HL-60 (cell line): ENCODE data around the gene RNASE13.

Source experiments
- DNase-seq, 2 experiments: peaks; one replicate each; pipeline ENCODE4 v3.0.0-alpha.2; 2010 to 2020; ENCODE audit warnings: low read depth in 1 of 2, low spot score in 1 of 2
- H3K27ac ChIP-seq: fragments of 250-450 bp; sonication (Bioruptor Pico); replicated peaks from 2 replicates; pipeline ENCODE4 v1.5.1; 2020; ENCODE audit warnings: mild to moderate bottlenecking, moderate library complexity
- H3K27me3 ChIP-seq: fragments of 250-450 bp; sonication (Bioruptor Pico); 2 replicates; pipeline ENCODE4 v1.5.1; 2021; ENCODE audit warnings: mild to moderate bottlenecking, moderate library complexity; ENCODE audit not compliant: insufficient read depth, poor library complexity, severe bottlenecking
- H3K4me3 ChIP-seq: replicated peaks from 2 replicates; pipeline ENCODE4 v1.5.1; 2011; ENCODE audit warnings: mild to moderate bottlenecking, control low read depth, low read length; ENCODE audit not compliant: insufficient read depth
- GABPA ChIP-seq: IDR thresholded peaks from 2 replicates; pipeline ENCODE4 v1.6.1; 2012; ENCODE audit warnings: low read depth
- POLR2AphosphoS5 ChIP-seq: IDR thresholded peaks from 2 replicates; pipeline ENCODE4 v1.6.1; 2012; ENCODE audit warnings: low read depth
- SPI1 ChIP-seq: IDR thresholded peaks from 2 replicates; pipeline ENCODE4 v1.6.1; 2012; ENCODE audit warnings: low read depth, mild to moderate bottlenecking, borderline replicate concordance
- TF ChIP-seq, protein P1 (sequence below): IDR thresholded peaks from 2 replicates; pipeline ENCODE4 v1.6.1; 2012; ENCODE audit warnings: low read depth; ENCODE audit not compliant: insufficient replicate concordance
- TF ChIP-seq, protein P2 (sequence below): IDR thresholded peaks from one replicate; pipeline ENCODE4 v1.5.1; 2011; ENCODE audit warnings: low read length, control low read depth, inconsistent platforms; ENCODE audit not compliant: insufficient read depth

The RNASE13 gene

GRCh38 chr14:21069388-21070082 lies 34.9 kb upstream of the RNASE13 start:
- H3K27ac ChIP-seq, result no peak overlapping the region
- no peaks in the 10 kb centered on the region for H3K27me3 ChIP-seq
- H3K4me3 ChIP-seq, result peak overlapping the region; percentile 77
- TF ChIP-seq, protein P1, sequence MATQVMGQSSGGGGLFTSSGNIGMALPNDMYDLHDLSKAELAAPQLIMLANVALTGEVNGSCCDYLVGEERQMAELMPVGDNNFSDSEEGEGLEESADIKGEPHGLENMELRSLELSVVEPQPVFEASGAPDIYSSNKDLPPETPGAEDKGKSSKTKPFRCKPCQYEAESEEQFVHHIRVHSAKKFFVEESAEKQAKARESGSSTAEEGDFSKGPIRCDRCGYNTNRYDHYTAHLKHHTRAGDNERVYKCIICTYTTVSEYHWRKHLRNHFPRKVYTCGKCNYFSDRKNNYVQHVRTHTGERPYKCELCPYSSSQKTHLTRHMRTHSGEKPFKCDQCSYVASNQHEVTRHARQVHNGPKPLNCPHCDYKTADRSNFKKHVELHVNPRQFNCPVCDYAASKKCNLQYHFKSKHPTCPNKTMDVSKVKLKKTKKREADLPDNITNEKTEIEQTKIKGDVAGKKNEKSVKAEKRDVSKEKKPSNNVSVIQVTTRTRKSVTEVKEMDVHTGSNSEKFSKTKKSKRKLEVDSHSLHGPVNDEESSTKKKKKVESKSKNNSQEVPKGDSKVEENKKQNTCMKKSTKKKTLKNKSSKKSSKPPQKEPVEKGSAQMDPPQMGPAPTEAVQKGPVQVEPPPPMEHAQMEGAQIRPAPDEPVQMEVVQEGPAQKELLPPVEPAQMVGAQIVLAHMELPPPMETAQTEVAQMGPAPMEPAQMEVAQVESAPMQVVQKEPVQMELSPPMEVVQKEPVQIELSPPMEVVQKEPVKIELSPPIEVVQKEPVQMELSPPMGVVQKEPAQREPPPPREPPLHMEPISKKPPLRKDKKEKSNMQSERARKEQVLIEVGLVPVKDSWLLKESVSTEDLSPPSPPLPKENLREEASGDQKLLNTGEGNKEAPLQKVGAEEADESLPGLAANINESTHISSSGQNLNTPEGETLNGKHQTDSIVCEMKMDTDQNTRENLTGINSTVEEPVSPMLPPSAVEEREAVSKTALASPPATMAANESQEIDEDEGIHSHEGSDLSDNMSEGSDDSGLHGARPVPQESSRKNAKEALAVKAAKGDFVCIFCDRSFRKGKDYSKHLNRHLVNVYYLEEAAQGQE, result no peak
- TF ChIP-seq, protein P2, sequence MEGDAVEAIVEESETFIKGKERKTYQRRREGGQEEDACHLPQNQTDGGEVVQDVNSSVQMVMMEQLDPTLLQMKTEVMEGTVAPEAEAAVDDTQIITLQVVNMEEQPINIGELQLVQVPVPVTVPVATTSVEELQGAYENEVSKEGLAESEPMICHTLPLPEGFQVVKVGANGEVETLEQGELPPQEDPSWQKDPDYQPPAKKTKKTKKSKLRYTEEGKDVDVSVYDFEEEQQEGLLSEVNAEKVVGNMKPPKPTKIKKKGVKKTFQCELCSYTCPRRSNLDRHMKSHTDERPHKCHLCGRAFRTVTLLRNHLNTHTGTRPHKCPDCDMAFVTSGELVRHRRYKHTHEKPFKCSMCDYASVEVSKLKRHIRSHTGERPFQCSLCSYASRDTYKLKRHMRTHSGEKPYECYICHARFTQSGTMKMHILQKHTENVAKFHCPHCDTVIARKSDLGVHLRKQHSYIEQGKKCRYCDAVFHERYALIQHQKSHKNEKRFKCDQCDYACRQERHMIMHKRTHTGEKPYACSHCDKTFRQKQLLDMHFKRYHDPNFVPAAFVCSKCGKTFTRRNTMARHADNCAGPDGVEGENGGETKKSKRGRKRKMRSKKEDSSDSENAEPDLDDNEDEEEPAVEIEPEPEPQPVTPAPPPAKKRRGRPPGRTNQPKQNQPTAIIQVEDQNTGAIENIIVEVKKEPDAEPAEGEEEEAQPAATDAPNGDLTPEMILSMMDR, result no peak
- no peak for TF ChIP-seq POLR2AphosphoS5
- TF ChIP-seq SPI1, result no peak
- TF ChIP-seq GABPA, result no peak
- peak in 1 of 2 experiments; percentile 23 for DNase-seq

GRCh38 chr14:21068521-21069387 lies 34.1 kb upstream of the RNASE13 start:
- H3K27ac ChIP-seq, result no peak overlapping the region
- DNase-seq, result peak; percentile 41 to 72
- no peaks in the 10 kb centered on the region for H3K27me3 ChIP-seq
- no peak overlapping the region for H3K4me3 ChIP-seq
- TF ChIP-seq, protein P2, result peak; percentile 60
- TF ChIP-seq, protein P1, result no peak
- no peak for TF ChIP-seq GABPA
- no peak for TF ChIP-seq POLR2AphosphoS5

DNA sequence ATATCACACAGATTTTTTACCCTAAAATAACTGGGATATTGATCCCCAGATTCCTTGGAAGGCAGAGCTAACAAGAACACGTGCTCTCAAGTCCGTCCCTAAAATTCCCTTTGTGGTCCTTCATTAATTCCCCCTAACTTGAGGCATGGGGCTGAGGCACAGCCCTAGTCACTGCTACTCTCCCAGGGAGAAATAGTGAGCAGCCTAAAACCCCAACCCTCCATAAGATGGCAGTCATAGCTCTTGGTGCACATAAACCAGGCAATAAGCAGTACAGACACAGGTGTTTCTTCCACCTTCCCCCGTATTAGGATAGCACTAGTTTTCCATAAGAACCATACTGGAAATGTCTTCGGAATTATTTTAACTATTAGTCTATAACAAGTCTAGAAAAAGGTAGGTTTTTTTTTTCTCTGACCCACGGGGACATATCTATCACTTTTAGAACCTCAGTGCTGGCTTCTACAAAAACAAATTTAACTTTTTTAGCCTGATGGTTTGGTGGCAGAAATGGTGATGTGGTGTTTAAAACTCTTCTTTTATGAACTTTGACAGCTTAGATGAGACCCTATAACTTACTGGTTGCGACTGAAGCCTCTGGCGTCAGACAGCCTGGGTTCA lies 32.4 kb upstream of the RNASE13 start:
- DNase-seq, result peak in 1 of 2 experiments; percentile 43
- H3K4me3 ChIP-seq, result no peak overlapping the region
- no peak overlapping the region for H3K27ac ChIP-seq
- no peak for TF ChIP-seq POLR2AphosphoS5
- TF ChIP-seq, protein P2, result peak; percentile 37
- no peaks in the 10 kb centered on the region for H3K27me3 ChIP-seq
